ENCODE data around the gene TEP1.

GRCh38 chr14:20388159-20388558 lies 25.1 kb downstream of the TEP1 start:
- TF ChIP-seq POLR2AphosphoS5 (IDR thresholded peaks at IDR 0.05; ENCODE audit: low read depth, low read length) (no peak), SIN3A (IDR thresholded peaks at IDR 0.05; ENCODE audit: borderline replicate concordance, insufficient read depth, low read length) (no peak), TAF1 (IDR thresholded peaks at IDR 0.05; ENCODE audit: borderline replicate concordance, insufficient read depth, low read length) (no peak)
- TF ChIP-seq, protein P1, sequence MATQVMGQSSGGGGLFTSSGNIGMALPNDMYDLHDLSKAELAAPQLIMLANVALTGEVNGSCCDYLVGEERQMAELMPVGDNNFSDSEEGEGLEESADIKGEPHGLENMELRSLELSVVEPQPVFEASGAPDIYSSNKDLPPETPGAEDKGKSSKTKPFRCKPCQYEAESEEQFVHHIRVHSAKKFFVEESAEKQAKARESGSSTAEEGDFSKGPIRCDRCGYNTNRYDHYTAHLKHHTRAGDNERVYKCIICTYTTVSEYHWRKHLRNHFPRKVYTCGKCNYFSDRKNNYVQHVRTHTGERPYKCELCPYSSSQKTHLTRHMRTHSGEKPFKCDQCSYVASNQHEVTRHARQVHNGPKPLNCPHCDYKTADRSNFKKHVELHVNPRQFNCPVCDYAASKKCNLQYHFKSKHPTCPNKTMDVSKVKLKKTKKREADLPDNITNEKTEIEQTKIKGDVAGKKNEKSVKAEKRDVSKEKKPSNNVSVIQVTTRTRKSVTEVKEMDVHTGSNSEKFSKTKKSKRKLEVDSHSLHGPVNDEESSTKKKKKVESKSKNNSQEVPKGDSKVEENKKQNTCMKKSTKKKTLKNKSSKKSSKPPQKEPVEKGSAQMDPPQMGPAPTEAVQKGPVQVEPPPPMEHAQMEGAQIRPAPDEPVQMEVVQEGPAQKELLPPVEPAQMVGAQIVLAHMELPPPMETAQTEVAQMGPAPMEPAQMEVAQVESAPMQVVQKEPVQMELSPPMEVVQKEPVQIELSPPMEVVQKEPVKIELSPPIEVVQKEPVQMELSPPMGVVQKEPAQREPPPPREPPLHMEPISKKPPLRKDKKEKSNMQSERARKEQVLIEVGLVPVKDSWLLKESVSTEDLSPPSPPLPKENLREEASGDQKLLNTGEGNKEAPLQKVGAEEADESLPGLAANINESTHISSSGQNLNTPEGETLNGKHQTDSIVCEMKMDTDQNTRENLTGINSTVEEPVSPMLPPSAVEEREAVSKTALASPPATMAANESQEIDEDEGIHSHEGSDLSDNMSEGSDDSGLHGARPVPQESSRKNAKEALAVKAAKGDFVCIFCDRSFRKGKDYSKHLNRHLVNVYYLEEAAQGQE (IDR thresholded peaks at IDR 0.05; ENCODE audit: insufficient read depth in 1 of 2, low read depth in 2 of 2, low read length in 2 of 2), result no peak

Measured in PFSK-1 (cell line).